ENCODE measurements around the gene MNT.

The MNT gene

DNA sequence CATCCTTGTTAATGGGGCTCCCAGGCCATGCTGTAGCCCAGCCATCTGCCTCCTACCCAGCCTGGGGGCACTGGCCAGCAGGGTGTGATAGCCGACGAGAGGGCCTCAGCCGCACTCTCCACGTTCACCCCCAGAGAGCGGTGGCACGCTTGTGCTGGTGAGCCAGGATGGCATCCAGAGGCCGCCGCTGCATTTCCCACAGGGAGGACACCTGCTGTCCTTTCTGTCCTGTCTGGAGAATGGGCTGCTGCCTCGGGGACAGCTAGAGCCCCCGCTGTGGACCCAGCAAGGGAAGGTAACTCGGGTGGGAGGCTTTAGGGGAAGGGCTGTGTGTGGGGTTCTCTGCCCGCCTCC is 36.1 kb downstream of the MNT start:
- in situ Hi-C loops (cut with MboI; ENCODE audit: low sequenced_read_pairs) = no loop called here

DNA sequence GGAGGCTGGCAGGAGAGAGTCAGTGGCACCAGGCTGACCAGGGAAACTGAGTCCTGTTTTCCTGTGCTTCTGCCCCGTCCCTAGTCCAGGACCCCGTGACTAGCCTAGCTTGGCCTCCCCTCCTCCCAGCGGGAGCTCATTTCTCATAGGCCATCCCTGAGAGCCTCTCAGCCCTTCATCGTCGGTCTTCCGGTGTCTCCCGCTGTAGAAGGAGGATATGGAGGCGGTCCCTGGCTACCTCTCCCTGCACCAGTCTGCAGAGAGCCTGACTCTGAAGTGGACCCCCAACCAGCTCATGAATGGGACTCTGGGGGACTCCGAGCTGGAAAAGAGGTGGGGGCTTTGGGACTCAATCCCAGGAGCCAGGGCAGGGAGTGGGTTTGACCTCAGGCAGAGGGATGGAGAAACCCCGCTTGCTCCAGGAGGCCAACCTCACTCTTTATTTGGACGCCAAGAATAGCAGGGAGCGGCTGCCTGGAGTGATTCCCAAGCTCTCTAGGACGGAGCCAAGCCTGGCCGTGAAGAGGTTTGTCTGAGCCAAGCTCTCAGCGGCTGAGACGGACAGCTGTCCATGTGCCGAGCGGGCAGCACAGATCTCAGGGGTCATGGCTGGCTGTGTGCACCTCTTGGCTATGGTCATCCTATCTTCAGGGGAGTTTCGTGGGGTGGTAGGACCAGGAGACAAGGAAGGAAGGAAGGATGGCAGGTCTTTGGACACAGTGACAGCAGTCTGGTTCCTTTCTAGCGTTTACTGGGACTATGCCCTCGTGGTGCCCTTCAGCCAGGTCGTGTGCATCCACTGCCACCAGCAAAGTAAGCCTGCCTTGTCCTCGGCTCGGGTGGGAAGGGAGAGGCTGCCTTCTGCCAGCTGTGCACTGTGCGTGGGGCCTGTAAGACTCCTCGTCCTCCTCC is 36.8 kb downstream of the MNT start:
- in situ Hi-C loops (cut with MboI; ENCODE audit: low sequenced_read_pairs) = no loop called here

DNA sequence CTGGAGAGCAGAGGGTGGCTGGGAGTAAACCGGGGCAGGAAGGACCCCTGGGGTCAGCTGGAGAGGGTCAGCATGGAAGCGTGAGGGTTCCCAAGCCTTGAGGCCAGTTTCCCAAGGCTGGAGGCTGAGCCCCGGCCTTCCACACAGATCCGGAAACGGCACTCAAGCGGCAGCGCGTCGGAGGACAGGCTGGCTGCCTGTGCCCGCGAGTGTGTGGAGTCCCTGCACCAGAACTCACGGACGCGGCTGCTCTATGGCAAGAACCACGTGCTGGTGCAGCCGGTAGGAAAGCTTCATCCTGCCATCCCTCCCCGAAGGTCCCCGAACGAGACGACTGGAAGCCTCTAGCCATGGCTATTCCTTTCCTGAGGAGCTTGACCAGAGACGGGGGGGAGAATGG is 37.5 kb downstream of the MNT start:
- in situ Hi-C loops (cut with MboI; ENCODE audit: low sequenced_read_pairs) = no loop called here

GRCh38 chr17:2362881-2363280 is 38.0 kb downstream of the MNT start:
- in situ Hi-C loops (cut with MboI; ENCODE audit: low sequenced_read_pairs) = no loop called here

GRCh38 chr17:2362416-2362815 is 38.4 kb downstream of the MNT start:
- in situ Hi-C loops (cut with MboI; ENCODE audit: low sequenced_read_pairs) = no loop called here

DNA sequence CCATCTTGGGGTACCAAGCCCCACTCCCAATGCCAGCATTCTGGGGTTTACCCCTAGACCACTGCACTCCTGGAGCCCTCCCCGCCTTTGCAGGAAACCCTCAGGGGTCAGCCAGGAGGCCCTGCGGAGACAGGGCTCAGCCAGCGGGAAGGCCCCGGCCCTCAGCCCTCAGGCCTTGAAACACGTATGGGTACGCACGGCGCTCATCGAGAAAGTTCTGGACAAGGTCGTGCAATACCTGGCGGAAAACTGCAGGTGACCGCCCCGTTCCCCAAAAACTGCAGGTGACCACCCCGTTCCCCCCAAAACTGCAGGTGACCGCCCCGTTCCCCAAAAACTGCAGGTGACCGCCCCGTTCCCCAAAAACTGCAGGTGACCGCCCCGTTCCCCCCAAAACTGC is 38.8 kb downstream of the MNT start:
- in situ Hi-C loops (cut with MboI; ENCODE audit: low sequenced_read_pairs) = no loop called here

DNA sequence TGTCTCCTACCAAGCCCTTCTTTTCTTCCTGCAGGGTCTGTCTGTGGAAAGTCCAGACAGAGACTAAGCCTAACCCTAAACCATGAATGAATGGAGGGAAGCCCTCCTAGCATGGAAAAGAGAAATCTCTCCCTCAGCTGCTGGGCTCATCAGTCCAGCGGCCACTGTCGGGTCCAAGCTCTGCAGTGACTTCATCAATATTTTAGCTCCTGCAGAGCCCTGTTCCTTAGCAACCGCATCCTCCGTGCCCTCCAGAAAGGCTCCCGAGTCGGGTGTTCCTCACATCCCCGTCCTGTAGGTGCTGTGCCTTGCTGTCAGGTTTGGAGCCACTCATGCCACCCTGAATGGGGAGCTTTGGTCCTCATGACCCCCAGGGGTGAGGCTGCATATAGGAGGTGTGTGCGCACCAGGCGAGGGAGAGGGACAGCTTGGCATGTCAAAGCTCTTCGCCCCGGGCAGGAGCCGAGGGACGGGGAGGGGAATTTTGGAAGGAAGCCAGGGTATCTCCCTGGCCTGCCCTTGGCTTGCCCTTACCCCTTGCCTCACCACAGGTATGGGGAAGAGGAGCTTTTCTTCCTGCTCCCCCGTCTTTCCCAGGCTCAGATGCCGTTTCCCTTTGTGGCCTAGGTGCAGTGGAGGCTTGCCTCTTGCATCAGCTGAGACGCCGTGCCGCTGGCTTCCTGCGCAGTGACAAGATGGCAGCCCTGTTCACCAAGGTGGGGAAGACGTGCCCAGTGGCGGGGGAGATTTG is 39.7 kb downstream of the MNT start:
- in situ Hi-C loops (cut with MboI; ENCODE audit: low sequenced_read_pairs) = no loop called here

DNA sequence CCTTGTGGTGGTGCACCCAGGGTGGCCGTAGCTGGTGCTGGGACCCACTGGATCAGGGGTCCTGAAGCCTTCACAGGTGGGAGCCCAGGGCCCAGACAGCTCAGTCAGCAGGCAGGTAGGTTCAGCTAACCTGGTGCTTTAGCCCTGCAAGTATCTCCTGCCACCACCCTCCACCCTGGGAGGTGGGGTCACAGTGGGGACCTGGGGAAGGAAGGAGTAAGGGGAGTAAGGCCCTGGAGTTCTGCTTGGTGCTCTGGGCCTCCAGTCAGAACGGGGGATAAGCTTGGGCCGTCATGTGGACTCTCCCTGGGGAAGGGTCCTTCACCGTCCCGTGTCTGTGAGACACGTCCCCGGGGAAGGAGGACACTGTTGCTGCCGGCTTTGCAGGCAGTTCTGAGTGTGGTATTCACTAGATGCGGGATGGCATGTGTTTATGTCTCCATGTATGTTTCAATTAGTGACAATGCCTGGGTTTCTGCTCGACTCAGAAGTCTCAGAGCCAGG is 42.9 kb downstream of the MNT start:
- in situ Hi-C loops (cut with MboI; ENCODE audit: low sequenced_read_pairs) = no loop called here

DNA sequence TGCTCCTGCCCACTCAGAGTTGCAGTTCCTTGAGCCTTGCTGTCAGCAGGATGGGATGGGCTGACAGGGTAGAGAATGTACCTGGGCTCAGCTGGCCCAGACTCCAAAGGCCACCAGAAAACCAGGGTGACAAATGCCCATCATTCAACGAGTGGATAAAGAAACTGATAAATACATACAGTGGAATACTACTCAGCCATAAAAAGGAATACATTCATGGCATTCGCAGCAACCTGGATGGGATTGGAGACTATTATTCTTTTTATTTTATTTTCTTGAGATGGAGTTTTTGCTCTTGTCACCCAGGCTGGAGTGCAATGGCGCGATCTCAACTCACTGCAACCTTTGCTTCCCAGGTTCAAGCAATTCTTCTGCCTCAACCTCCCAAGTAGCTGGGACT is 43.6 kb downstream of the MNT start:
- in situ Hi-C loops (cut with MboI; ENCODE audit: low sequenced_read_pairs) = no loop called here

DNA sequence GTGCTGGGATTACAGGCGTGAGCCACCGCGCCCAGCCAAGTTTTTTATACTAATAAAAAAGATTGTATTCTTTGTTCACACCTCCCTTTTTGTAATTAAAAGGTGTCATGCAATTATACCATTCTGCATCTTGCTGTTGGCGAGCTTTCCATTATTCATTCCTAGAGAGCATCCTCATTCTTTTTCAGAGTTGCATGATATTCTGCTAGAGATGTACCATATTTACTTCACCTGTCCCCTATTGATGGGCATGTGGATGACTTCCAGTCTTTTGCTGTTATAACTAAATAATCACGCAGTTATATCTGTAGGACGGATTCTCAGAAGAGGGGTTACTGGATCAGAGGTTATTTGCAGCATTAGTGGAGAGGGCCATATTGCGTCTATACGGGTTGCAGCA is 46.5 kb downstream of the MNT start:
- in situ Hi-C loops (cut with MboI; ENCODE audit: low sequenced_read_pairs) = no loop called here

GRCh38 chr17:2351269-2351668 is 49.6 kb downstream of the MNT start:
- in situ Hi-C loops (cut with MboI; ENCODE audit: low sequenced_read_pairs) = no loop called here

- in situ Hi-C loops (cut with MboI; ENCODE audit: low sequenced_read_pairs) = no loop called here
These were observed 52.8 kb downstream of the MNT start for GRCh38 chr17:2347805-2348685.

GRCh38 chr17:2346475-2346874 is 54.4 kb downstream of the MNT start:
- in situ Hi-C loops (cut with MboI; ENCODE audit: low sequenced_read_pairs) = no loop called here

DNA sequence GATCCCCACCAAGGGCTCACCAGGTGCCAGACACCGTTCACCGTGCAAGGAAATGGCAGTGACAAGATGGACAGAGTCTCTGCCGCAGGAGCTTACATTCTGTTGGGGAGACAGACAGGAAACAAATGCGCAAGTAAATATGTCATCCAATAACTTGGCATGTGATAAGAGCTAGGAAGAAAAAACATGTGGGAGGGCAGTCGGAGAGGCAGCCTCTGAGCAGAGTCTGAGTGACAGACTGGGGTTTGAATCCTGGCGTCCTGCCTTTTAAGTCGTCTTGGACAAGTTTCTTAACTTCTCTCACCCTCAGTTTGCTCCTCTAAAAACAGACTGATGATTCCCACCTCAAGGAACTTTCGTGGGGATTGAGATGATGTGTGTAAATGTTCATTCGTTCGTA is 56.3 kb downstream of the MNT start:
- in situ Hi-C loops (cut with MboI; ENCODE audit: low sequenced_read_pairs) = no loop called here

DNA sequence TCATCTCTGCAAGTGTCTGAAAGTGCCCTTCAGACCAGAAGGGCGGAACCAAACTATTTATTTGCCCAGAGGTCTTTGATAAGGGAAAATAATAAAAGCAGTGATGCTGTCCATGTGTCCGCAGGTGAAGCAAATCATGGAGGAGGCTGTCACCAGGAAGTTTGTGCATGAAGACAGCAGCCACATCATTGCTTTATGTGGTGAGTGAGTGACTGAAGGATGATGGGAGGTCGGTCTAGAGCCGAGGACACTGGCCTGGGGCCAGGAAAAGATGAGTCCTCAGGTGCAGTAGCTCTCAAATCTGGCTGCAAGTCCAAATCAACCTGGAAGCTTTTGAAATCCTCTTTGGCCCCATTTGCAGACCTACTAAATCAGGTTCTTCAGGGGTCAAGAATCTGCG is 57.4 kb downstream of the MNT start:
- in situ Hi-C loops (cut with MboI; ENCODE audit: low sequenced_read_pairs) = no loop called here

DNA sequence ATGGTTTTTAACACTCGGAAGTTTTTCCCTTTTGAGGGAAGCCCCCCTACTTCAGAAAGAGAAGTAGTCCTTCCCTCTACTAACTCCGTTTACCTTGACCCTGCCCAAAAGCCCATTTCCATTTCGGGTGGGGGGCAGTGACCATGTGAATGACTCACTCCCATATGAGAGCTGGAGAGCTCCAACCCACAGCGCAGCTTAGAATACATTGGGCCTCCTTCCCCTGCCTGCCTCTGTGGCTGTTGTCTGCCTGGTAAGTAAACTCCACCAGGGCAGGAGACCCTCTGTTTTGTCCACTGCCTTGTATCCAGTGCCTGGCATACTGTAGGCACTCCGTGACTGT is 62.6 kb downstream of the MNT start:
- in situ Hi-C loops (cut with MboI; ENCODE audit: low sequenced_read_pairs) = no loop called here

DNA sequence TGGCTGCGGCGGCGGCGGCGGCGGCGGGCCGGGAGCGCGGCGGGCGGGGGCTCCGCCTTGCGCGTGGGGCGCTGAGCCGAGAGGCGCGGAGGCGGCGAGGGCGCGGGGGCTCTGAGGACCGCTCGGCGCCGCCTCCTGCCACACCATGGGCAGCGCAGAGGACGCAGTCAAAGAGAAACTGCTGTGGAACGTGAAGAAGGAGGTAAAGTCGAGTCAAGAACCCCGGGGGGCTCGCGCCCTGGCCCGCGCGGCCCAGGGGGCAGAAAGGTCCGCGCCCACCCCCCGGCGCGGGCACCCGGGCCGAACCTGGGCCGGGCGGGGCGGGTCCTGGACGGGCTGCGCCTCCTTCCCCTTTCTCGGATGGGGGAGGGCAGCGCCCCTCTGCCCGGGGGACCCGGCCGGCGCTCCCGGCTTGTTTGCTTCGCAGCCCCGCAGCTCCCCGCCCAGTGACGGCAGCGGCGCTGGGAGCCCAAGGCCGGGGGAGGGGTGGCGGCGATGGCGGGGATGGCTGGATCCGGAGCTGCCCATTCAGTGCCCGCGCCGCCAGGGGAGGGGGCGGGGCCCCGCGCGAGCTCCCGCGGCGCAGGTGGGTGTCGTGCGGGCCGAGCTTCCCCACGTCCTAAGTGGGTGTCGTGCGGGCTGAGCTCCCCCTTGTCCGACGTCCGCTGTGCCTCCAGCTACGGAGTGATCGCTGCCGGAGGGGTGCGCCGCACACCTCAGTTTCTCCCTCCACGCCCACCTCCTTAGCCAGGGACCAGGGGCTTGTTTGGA is 63.1 kb downstream of the MNT start:
- in situ Hi-C loops (cut with MboI; ENCODE audit: low sequenced_read_pairs) = no loop called here

DNA sequence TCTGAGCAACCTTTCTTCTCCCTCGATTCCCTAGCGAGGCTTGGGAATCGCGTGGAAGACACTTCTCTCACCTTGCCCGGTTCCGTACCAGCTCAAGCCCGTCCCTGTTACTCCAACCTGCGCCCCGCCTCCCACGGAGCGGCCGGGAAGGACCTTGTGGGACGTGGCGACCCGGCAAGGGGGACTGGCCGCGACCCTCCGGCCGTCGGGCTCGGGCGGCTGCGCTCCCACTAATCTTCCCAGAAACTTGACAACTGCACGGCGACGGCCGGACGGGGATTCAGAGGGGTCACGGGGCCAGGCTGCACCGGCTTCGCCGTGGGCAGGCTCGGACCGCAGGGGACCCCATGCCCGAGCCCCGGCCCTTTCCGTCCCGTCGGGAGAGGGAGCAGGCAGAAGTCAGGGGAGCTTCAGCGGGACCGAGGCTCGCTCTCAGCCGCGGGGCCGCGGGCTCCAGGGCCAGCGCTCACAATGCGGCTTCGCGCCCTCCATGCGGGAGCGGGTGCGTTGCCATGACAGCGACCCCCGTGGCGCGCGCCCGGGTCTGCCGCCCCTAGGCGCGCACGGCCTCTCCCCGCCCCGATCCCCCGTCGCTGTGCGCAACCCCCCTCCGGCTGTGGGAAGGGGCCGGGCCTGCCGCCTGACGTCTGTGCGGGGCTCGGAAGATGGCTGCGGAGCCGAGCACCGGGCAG is 63.9 kb downstream of the MNT start, which contains the start of gene SGSM2:
SGSM2 (plus strand) TSS at position 650 of the 692 bp plus-strand sequence. CDS start 188 bp downstream, outside the sequence.
- in situ Hi-C loops (cut with MboI; ENCODE audit: low sequenced_read_pairs) = no loop called here

- in situ Hi-C loops (cut with MboI; ENCODE audit: low sequenced_read_pairs) = no loop called here
These were observed 64.5 kb downstream of the MNT start, which contains the start of gene TSR1 for GRCh38 chr17:2336215-2336851. Gene TSR1 (minus strand): TSS chr17:2336457. CDS start chr17:2336427, 30 bp downstream.

All from hTERT RPE-1 (cell line).